NCI-H345 treated with DMSO at 0.1 percent for 48 hours (cell line): ENCODE data around the gene FOXE3.
"Not testable (repeated sequence)": the region's sequence is repeated elsewhere in the genome, so short reads cannot be mapped to it uniquely, and the experiment has no call there.

Experiments used
- DNase-seq: peaks from one replicate; lab custom pipeline; 2025; ENCODE audit not compliant: unreplicated experiment; lab: John Stamatoyannopoulos, UW

FOXE3 gene

GRCh38 chr1:47444562-47445465 is 28.7 kb downstream of the FOXE3 start:
- DNase-seq = no peak

- no peak for DNase-seq
Measured at GRCh38 chr1:47445823-47446550, 29.9 kb downstream of the FOXE3 start.

- no peak for DNase-seq
Measured at GRCh38 chr1:47448462-47449222, 32.6 kb downstream of the FOXE3 start.

GRCh38 chr1:47449822-47450552 is 33.9 kb downstream of the FOXE3 start:
- no peak for DNase-seq

GRCh38 chr1:47450606-47451005 is 34.5 kb downstream of the FOXE3 start:
- DNase-seq = no peak

GRCh38 chr1:47452426-47452825 is 36.3 kb downstream of the FOXE3 start:
- no peak for DNase-seq

- not testable (repeated sequence) for DNase-seq
Measured at GRCh38 chr1:47453910-47454309, 37.8 kb downstream of the FOXE3 start.

GRCh38 chr1:47456250-47456649 is 40.2 kb downstream of the FOXE3 start:
- DNase-seq = no peak

- not testable (repeated sequence) for DNase-seq
Measured at GRCh38 chr1:47457547-47457946, 41.5 kb downstream of the FOXE3 start.

- peak; percentile 60 for DNase-seq
Measured at GRCh38 chr1:47459253-47459788, 43.2 kb downstream of the FOXE3 start.

- DNase-seq = no peak
Measured at GRCh38 chr1:47460040-47460439, 44.0 kb downstream of the FOXE3 start.

- no peak for DNase-seq
Measured at GRCh38 chr1:47460456-47460855, 44.4 kb downstream of the FOXE3 start.

- DNase-seq = no peak
Measured at GRCh38 chr1:47465605-47466004, 49.5 kb downstream of the FOXE3 start.
